ENCODE data around the gene SOX18. TPM values are rescaled to one million over a fixed set of nuclear protein-coding genes. Genes with fewer than 3 reads are reported as not detected.

SOX18 gene
- total RNA-seq, 1 donor from 2014 or later: 8.1 TPM

GRCh38 chr20:64053841-64054661 is 4.6 kb upstream of the SOX18 start:
- no peak for DNase-seq (ENCODE audit: low spot score)
- peak; percentile 23 for ATAC-seq

DNA sequence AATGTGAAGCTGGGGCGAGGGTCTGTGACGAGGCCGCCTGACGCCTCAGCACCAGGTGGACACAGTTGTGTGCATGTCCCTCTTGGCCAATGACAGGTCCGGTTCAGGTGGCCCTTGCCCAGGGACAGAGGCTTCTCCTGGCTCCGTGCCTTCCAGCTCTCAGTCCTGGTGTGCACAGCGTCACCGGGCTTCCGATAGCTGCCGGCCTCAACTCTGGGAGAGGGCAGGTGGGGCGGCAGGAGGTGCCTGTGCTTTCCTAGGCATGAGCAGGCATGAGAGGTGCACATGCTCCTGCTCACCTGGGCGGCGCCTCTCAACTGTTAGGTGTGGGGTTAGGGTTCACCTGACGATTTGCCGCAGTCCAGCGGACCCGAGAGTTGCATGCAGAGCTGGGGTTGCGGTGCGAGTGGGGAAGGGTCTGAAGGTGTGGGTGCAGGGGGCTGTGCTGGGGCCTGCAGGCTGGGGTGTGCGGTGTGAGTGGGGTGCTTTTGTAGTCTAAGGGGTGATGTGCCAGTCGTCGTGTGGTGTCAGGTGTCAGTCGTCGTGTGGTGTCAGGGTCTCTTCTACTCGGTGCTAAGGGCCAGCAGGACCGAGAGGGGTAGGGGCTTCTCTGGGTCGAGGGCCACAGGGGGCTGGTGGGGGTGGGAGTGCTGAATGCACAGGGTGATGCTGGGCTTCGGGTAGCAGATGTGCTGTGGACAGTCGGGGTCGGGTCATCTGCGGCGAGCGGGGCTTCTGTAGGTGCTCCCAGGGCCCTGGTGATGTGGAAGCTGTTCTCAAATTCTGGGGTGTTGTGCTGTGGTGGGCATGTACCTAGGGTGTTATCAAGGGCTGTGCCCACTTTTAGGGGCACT is 3.8 kb upstream of the SOX18 start:
- DNase-seq (ENCODE audit: low spot score): no peak
- ATAC-seq: peak; percentile 21

GRCh38 chr20:64052326-64052722 is 2.9 kb upstream of the SOX18 start:
- no peak for ATAC-seq
- no peak for DNase-seq (ENCODE audit: low spot score)

- DNase-seq (ENCODE audit: low spot score) (no peak), ATAC-seq (no peak)
These were observed 2.3 kb upstream of the SOX18 start for GRCh38 chr20:64051561-64052325.

GRCh38 chr20:64051033-64051452 is 1.6 kb upstream of the SOX18 start:
- no peak for DNase-seq (ENCODE audit: low spot score)
- no peak for ATAC-seq

DNA sequence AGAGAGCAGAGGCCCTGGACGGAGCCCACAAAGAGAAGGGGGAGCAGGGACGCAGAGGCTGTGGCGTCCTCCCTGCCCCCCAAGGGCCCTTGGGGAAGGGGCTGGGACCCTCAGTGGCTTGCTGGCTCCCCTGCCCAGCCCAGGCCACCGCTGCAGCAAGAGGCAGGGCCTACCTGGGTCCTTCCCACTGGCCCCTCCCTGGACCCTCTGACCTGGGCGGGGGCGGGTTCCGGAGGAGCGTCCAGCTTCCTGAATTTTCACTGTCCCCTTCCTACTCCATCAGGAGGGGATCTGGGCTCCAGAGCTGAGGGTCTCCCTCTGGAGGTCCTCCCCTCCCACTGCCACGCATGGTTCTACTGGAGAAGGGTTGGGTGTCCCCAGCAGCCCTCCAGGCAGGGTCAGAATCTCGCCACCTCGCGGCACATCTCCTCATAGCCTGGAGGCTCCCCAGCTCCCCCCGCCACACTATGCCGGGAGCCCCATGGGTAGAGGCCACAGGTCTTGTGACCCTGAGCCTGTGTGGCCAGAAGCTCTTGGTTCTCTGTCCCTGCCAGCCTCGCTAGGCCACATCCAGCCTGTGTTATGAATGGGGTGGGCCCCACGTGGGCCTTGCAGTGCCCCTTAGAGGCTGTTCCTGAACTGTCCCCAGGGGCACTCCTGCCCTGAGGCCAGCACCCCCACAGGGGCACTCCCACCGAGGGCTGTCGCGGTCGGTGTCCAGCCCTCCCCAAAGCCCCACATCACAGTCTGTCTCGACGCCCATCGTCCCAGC is 1.0 kb upstream of the SOX18 start:
- DNase-seq (ENCODE audit: low spot score) (no peak), ATAC-seq (no peak)

GRCh38 chr20:64049878-64050260 is 430 bp upstream of the SOX18 start:
- DNase-seq (ENCODE audit: low spot score) (no peak), ATAC-seq (no peak)

- ATAC-seq (no peak), DNase-seq (ENCODE audit: low spot score) (no peak)
These were observed 916 bp downstream of the SOX18 start for GRCh38 chr20:64048402-64049044.

DNA sequence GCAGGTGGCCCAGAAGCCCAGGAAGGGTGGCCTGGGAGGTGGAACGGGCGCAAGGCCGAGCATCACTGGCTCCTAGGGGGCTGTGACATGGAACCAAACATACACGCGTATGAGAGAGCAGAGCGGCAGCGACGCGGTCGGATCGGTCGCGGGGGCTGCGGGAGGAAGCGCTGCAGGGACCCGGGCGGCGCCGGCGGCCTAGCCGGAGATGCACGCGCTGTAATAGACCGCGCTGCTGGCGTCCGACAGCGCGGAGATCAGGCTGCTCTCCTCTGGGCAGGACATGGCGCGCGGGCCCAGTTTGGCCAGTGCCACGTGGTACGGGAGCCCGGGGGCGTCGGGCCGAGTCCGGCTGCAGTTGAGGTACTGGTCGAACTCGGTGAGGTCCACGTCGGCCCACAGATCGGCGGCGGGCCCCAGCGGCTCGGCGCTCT is 1.5 kb downstream of the SOX18 start:
- ATAC-seq (no peak), DNase-seq (ENCODE audit: low spot score) (no peak)

GRCh38 chr20:64047046-64047389 is 2.4 kb downstream of the SOX18 start:
- DNase-seq (ENCODE audit: low spot score): no peak
- ATAC-seq: no peak

GRCh38 chr20:64045346-64046011 is 4.0 kb downstream of the SOX18 start:
- no peak for DNase-seq (ENCODE audit: low spot score)
- no peak for ATAC-seq

- ATAC-seq: peak; percentile 37
- DNase-seq (ENCODE audit: low spot score): no peak
These were observed 4.8 kb downstream of the SOX18 start for GRCh38 chr20:64044484-64045247.

DNA sequence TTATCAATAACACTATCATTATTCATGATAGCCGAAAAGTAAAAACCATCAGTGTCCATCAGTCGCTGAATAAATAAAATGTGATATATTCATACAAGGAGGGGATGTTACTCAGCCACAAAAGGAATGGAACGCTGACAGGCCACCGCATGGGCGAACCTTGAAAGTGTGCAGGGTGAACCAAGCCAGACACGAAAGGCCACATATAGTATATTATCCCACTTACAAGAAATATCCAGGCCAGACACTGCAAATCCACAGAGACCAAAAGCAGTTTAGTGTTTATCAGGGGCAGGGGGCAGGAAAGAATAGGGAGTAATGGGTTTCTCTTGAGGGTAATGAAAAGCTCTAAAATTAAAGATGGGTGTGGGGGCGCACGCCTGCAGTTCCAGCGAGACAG is 5.7 kb downstream of the SOX18 start:
- DNase-seq (ENCODE audit: low spot score) (no peak), ATAC-seq (no peak)

DNA sequence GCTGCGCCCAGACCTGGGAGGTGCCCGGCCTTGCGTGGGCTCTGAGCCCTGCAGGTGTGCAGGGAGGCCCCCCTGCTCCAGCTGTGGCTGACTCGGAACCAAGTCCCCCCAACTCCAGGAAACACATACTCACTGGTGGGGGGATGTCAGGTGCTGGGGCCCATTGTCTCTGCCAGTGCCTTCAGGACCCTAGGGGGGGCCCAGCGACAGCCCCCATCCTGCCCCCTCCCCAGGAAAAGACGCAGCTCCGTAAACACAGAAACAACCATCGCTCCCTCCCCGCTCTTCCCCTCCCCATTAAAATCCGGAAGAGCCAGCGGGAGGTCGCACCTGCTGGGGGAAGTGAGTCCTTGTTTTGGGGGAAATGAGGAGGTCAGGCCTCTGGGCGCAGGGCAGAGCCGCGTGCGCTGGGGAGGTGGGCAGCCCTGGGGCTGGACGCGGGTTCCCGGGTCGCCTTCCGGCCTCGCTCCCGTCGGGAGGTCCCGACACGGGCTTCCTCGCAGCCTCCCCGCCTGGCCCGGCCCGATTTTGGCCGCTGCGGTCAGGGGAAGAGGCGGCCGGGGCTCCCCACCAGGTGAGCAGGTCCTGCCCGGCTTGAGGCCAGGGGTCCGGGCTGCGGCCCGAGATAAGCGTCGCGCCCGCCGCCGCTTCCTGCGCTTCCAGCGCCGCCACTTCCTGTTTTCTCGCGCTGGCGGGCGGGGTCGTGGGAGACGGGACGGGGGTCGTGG is 7.2 kb downstream of the SOX18 start:
- DNase-seq (ENCODE audit: low spot score): no peak
- no peak for ATAC-seq

- DNase-seq (ENCODE audit: low spot score): no peak
- no peak for ATAC-seq
These were observed 7.7 kb downstream of the SOX18 start for GRCh38 chr20:64041781-64042053.

DNA sequence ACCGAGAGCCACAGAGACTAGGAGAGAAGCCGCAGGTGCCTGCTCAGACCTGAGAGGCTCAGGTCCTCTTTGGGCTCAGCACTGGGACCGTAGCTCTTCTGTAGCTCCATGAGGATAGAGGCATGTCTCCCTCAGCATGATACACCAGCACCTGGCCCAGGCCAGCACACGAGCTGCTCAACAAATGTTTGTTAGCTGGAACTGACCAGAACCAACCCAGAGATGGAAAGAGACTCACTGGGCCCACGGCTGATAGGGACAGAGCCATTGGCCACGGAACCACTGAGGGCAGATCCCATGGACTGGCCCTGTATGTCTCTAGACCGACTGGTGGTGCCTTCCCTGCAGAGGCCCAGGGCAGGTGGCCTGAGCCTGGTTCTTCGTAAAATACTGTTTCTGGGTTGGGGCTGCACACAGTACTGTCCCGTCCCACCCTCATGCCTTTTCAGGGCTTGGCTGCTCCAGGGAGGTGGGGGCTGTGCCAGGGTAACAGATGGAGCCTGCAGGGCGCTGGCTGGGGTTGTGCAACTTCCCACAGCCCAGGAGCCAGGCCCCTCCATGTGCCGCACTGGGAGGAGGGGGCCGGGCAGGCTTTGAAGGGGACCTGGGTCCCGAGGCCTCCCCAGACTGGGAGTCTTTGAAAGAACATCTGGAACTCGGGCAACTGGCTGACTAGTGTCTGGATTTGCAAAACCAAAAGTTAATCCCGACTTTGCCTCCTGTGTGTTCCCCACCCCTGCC is 8.2 kb downstream of the SOX18 start:
- ATAC-seq (no peak), DNase-seq (ENCODE audit: low spot score) (no peak)

- ATAC-seq (no peak), DNase-seq (ENCODE audit: low spot score) (no peak)
These were observed 9.0 kb downstream of the SOX18 start for GRCh38 chr20:64040231-64041039.
